G401 (cell line): ENCODE measurements around the gene PDK1. TPM values are rescaled to one million over a fixed set of nuclear protein-coding genes. Genes with fewer than 3 reads are reported as not detected.
A peak's percentile ranks its signal among the peaks of the same experiment; 100 is the strongest.
"Not testable (repeated sequence)": the region's sequence is repeated elsewhere in the genome, so short reads cannot be mapped to it uniquely, and the experiment has no call there.

ENCODE experiments used
- DNase-seq: peaks from one replicate; pipeline ENCODE4 v3.0.0-alpha.2; 2015; ENCODE audit warnings: low spot score
- in situ Hi-C: cut with HindIII; loops from 2 replicates; pipeline ENCODE4 v1.10.0; 2016; ENCODE audit warnings: low sequenced_read_pairs, mixed read lengths
- total RNA-seq: library from RNA; depleted of rRNA; stranded (reverse); fragments of >200 nt; shearing (Covaris generic); gene quantifications from 2 replicates; pipeline ENCODE4 v1.2.3, GENCODE V29; 2014; rRNA removed

The PDK1 gene
- 4.1 and 10.0 TPM in 2 replicates for total RNA-seq

DNA sequence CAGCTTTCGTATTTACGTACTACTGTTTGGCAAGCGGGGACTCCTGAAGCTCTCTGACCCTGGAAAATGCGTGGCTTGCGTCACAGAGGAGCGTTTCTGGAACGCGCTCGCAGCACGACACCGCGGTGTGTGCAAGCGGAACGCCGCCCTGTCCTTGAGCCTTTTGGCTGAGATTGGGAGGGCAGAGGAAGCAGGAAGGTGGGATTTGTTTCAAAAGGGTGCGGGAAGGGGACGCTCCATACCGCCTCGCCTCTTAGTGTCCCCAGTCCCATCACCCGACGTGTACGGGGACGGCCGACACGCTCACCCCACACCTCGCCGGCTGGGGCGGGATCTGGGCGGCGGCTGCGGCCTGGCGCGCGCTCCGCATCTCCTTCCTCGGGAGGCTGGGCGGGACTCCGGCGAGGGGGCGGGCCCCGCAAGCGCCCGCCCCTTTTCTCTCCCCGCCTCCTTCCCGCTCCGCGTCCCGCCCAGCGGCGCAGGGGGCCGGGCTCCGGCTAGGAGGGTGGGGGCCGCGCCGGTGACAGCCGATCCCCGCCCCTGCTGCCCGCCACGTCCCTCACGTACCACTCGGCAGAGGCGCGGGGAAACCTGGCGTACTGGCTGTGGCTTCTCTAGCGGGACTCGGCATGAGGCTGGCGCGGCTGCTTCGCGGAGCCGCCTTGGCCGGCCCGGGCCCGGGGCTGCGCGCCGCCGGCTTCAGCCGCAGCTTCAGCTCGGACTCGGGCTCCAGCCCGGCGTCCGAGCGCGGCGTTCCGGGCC is at the start of gene PDK1:
Gene PDK1 (plus strand): TSS at position 569 of the 762 bp plus-strand sequence. CDS start 61 bp downstream, at position 630.
- in situ Hi-C loops = no loop called here
- DNase-seq = peak; percentile 92

DNA sequence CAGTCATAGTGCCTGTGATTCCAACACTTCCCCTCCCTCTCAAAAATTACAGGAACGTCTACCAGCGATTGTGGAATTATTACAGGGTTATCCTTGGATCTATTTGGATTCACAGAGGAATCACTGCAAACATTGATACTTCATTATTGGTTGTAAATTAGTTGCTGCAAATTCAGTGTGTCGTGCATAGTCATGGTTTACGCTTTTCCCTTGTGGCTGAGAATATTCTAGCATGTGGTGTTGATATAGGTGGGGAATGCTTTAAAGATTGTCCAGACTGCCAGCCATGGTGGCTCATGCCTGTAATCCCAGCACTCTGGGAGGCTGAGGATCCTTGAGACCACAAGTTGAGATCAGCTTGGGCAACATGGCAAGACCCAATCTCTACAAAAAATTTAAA is 48.7 kb upstream of the PDK1 start:
- in situ Hi-C loops = no loop called here
- DNase-seq = no peak

DNA sequence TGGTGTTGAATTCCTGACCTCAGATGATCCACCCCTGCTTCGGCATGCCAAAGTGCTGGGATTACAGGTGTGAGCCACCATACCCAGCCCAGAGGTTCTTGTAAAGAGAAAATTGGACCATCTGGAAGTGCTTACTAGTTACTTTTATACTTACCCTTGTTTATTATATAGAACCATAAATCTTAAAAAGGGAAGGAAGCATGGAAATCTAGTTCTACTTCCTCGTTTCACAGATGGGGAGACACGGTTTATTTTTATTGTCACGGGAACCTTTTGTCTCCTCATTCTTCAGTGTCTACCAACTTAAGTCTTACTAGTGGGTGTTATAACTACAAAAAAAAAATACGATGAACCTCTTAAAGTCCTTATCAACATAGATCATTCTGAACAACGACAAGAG is 45.8 kb upstream of the PDK1 start:
- DNase-seq = no peak
- in situ Hi-C loops = no loop called here

DNA sequence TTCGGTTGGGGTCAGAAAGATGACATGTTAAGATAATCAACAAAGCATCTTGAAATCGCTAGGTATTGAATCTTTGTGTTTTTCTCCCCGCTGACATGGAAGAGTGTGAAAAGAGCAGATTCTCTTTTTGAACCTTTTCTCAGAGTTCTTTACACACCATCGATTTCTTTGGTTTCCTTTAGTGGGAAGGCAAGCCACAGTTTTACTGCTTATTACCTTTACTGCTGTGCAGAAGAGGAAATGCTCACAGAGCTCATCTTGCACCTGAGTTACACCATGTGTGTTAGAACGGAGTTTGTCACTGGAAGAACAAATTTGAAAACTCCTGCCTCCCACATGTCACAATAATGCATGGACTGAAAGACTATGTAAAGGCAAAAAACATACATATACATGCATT is 45.3 kb upstream of the PDK1 start:
- DNase-seq = no peak
- in situ Hi-C loops = no loop called here

DNA sequence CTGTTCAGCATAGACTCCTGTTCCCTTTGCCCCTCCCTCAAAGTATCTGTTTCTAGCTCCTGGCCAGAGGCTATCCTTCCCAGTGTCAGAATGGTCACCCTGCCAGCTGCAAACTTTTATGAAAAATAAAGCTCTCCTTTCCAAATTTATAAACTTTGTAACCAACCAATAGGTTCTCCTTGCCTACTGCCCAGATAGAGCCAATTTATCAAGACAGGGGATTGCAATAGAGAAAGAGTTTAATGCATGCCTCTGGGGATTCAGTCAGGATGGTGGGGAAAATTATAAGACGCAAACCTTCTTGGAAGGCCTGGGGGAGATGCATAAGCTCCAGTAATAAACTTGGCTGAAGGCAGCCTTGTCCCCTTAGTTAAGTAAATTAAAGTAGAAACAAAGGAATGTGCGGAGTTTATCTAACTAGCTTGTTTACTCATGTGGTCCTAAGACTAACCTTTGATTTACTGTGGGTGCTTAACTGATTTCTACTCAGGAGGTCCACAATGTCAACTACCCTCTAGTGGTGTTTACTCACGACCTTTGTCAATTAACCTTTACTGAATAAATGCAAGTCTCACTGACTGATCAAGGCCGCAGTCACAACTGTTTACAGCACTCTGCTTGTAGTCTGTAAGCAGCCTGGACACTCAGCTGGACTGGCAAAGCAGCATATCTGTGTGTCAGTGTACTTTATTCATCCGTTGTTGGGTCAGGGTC is 42.9 kb upstream of the PDK1 start:
- no peak for DNase-seq
- in situ Hi-C loops = no loop called here

DNA sequence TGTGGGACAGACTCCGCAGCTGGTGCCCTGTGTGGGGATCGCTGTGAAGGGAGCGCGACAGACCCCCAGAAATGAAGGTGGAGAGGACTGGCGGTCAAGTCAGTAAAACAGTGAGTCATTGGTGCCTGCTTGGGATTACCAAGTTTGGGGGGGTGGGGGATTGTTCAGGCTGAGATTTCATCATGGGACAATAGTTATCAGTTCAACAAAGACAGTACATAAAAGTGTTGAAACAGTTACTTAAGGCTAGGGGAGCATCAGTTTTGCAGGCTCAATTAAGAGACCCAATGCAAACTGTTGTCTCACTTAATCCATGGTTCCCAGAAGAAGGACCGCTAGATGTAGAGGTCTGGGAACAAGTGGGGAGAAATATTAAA is 42.4 kb upstream of the PDK1 start:
- DNase-seq = no peak
- in situ Hi-C loops = no loop called here

DNA sequence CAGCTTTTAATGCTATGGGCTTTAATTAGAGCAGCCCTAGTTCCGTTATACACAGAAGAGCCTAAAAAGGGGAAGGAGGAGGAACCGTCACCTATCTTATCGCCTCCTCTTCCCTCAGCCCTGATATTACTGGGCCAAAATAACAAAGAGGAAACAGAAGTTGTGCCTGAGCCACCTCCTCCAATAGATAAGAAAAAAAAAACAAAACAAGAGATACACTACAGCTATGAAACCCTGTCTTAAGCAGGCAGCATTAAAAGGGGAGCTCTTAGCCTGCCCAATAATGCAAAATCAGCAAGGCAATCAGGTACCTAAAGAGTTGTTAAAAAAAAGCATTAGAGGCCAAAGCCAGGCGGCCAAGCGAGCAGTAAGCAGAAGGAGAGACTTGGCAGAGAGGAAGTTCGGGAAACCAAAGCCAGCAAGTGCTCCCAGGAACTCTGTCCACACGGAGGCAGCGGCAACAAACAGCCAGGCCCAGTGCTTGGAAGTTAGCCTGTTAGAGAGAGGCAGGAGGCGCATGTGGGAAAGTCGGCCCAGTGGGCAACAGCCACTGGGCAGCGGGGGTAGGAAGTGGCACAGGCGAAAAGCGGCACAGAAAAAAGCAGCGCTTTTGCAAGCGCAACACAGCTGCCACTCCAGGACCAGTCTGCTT is 41.8 kb upstream of the PDK1 start:
- DNase-seq = peak; percentile 19
- in situ Hi-C loops = no loop called here

DNA sequence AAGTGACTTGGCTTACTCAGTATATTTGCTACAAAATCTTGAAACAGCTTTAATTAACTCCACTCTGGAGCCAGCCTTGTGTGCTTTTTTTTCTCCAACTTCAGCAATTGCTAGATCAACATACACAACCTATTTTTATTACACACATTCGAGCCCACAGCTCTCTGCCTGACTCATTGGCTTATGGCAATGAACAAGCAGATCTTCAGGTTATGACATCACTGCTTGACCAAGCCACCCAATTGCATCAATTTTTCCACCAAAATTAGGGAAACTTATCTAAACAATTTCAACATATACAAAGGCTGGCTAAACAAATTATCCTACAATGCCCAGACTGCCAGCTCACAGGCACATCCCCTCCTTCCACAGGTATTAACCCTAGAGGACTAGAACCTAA is 39.6 kb upstream of the PDK1 start:
- in situ Hi-C loops = no loop called here
- DNase-seq = no peak

DNA sequence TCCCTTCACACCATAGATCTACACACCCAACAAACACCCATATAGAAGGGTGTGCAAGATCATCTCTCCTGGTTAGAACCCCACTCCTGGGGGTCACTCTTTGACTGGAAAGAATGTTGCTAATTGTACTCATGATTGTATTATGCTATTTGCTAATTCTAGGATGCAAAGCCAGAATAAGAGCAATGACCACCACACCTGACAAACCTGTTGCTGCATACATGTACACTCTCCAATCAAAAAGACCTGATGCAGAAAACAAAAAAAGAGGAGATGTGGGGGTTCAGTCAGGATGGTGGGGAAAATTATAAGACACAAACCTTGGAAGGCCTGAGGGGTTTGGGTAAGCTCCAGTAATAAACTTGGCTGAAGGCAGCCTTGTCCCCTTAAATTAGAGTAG is 36.9 kb upstream of the PDK1 start:
- no peak for DNase-seq
- in situ Hi-C loops = no loop called here

DNA sequence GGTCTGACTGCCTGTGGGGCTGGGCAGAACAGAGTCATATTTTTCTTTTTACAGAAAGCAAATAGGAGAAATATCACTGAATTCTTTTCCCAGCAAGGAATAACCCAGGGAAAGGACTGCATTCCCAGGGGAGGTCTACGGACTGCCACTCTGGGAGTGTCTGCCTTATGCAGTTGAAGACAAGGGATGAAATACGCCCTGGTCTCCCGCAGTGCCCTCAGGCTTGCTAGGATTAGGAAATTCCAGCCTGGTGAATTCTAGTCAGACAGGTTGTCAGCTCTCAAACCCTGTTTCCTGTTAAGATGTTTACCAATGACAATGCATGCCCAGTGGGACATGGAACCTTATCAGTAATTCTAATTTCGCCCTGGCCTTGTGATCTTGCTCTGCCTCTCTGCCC is 30.3 kb upstream of the PDK1 start:
- no peak for DNase-seq
- in situ Hi-C loops = no loop called here

DNA sequence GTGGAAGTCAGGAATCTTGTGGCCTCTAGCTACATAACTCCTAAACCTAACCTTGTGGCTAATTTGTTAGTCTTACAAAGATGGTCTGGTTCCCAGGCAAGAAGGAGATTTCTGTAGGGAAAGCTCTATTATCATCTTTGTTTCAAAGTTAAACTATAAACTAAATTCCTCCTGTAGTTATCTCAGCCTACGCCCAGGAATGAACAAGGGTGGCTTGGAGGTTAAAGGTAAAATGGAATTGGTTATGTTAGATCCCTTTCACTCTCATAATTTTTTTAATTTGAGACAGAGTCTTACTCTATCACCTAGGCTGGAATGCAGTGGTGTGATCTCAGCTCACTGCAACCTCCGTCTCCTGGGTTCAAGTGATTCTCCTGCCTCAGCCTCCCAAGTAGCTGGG is 24.6 kb upstream of the PDK1 start:
- in situ Hi-C loops = no loop called here
- no peak for DNase-seq

DNA sequence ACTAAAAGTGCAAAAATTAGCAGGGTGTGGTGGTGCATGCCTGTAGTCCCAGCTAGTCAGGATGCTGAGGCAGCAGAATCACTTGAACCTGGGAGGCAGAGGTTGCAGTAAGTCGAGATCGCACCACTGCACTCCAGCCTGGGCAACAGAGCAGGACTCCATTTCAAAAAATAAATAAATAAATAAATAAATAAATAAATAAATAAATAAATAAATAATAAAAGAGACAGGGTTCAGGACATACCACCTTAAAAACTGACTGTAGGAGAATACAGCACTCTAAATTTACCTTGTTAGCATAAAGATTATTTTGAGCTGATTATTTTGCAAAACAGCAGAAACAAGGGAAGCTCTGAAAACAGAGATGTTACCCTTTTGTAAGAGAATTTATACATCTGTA is 23.4 kb upstream of the PDK1 start:
- DNase-seq, in situ Hi-C loops: not testable (repeated sequence)

DNA sequence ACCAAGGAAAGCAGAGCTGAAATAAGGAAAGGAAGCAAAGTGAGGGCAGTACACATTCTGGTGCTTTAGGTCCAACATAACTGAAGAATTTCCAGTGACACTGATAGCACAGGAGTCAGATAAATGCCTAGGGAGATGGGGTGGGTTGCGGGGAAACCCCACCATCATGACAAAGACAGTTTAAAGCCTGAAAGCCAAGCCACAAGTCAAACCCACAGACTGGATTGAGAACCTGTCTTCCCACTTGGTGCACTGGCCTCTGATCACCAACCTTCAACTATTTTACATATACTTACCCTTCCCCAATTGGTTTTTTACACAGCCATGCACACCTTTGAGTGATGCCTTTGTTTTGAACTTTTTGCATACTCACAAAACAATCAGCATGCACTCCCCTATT is 22.2 kb upstream of the PDK1 start:
- in situ Hi-C loops = no loop called here
- DNase-seq = no peak

DNA sequence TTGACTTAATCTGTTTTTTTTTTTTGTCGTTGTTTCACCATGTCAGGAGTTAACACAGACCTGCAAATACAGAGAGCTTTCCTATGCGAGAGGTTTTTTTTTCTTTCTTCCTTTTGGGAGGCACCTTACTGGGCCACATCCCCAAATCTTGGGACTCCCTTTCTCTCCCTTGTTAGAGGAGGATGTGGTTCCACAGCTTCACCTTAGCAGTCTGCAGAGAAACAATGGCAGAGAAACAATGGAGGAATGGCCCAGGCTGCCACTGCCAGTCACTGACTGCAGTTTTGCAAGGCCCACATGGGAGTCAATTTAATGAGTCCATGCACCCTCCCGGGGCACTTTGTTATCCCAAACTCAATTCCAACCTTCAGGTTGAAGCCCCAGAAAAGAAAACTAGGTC is 20.8 kb upstream of the PDK1 start:
- in situ Hi-C loops = no loop called here
- no peak for DNase-seq

DNA sequence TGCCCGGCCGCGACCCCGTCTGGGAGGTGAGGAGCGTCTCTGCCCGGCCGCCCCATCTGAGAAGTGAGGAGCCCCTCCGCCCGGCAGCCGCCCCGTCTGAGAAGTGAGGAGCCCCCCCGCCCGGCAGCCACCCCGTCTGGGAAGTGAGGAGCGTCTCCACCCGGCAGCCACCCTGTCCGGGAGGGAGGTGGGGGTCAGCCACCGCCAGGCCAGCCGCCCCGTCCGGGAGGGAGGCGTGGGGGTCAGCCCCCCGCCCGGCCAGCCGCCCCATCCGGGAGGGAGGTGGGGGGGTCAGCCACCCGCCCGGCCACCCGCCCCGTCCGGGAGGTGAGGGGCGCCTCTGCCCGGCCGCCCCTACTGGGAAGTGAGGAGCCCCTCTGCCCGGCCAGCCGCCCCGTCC is 18.0 kb upstream of the PDK1 start:
- DNase-seq, in situ Hi-C loops: not testable (repeated sequence)

DNA sequence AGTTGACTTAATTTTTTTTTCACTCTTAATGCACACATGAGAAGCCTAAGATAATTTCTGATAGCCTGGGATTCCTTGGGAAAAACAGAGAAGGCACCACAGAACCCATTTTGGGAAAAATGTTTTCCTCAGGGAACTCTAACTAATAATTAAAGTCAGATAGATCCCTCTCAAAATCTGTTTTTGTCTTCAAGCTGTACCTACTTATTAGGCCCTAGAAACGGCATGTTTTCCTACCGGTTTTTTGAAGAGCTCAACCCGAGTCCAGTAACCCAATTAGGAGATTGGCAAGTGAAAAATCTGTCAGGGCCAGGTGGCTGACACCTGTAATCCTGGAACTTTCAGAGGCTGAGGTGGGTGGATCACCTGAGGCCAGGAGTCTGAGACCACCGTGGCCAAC is 16.1 kb upstream of the PDK1 start:
- DNase-seq = no peak
- in situ Hi-C loops = no loop called here

DNA sequence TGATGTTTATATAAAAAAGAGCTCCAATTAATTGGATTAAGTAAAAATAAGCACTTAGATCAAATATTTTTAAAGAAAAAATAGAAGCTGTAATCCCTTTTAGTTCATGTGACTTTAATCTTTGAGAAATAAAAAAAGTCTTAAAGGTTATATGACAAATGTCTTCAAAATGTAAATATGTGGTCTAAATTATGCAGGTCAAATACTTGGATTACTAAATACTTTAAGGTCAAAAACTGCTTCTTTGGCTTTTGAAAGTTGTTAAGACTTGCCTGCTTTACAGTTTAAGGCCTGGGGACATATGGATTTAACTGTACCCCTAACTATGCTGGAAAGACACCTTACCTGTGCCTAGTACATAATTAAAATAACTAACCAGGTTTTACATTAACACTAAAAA is 15.5 kb upstream of the PDK1 start:
- in situ Hi-C loops = no loop called here
- DNase-seq = no peak

DNA sequence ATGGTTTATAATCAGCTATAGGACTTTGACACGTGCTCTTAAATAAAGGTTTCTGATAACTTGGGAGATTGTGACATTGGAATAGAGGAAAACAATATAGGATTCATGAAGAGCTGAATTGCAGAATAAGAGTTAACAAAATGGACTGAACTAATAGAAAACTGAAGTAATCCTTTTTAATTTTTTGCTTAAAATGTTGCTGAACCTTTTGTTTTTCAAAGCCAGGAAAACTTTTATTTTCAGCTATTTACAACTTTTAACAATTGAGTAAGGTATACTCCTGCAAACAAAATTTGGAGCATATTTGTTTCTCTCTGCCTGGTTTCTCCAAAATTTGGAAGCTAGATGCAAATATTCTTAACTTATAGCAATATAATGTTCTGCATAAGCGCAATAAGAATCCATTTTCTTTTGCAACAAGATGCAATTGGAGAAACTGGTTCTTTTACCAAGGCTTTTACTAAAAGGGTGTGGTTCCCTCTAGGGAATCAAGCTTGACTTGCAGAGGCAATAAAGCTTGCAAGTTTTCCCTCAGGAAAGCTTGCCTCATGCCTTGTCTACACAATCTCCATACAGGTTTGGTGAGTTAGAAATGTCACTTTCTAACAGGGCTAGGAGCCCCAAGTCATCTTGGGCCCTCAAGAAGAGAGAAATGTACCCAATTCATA is 10.3 kb upstream of the PDK1 start:
- no peak for DNase-seq
- in situ Hi-C loops = no loop called here

DNA sequence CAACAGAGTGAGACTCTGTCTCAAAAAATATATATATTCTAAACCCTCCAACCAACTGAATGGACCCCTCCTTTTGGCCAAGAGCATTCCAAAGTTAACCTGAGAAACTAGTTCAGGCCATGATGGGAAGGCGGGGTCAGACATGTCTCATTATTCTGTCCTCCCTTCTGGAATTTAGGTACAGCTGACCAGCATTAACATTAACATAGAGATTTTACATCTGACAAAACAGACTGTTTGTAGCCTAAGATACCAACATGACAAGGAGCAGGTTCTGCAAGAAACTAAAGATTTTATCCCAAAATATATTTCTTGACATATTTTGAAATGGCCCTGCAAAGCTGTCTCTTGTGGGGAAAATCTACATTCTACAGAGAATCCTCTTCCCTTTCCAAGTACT is 6.8 kb upstream of the PDK1 start:
- in situ Hi-C loops = no loop called here
- no peak for DNase-seq

DNA sequence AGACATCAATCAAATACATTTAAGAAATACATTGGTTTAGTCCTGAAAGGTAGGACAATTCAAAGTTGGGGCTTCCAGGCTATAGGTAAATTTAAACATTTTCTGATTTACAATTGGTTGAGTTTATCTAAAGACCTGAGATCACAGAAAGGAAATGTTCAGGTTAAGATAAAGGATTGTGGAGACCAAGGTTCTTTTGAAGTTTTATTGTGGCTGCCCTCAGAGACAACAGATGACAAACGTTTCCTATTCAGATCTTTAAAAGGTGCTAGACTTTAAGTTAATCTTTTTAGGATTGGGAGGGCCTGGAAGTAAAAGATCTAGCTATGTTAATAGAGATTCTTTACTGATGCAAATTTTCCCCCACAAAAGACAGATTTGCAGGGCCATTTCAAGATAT is 6.1 kb upstream of the PDK1 start:
- in situ Hi-C loops, DNase-seq: not testable (repeated sequence)
